H1 (cell line): ENCODE data around the gene TMEM255B. TPM values are rescaled to one million over a fixed set of nuclear protein-coding genes. Genes with fewer than 3 reads are reported as not detected.

Experiments used
- ATF3 ChIP-seq: IDR thresholded peaks from 2 replicates; pipeline ENCODE4 v1.6.1; 2011; ENCODE audit warnings: low read depth, mild to moderate bottlenecking, low read length; ENCODE audit not compliant: insufficient read depth
- polyA plus RNA-seq, 7 experiments: library from polyadenylated mRNA; depleted of rRNA in 3 of 7; stranded (reverse) in 5 of 7; unstranded in 2 of 7; fragments of >200 nt in 5 of 7; fragments of 200-250 nt in 2 of 7; gene quantifications; 1 replicate in 5 of 7; 2 replicates in 1 of 7; 4 replicates in 1 of 7; pipeline versions ENCODE4 v1.2.1 to v1.2.3, GENCODE V29; 2011 to 2013; ENCODE audit warnings: missing spikeins in 2 of 7, mixed read lengths in 2 of 7
- total RNA-seq: library from RNA; stranded (reverse); fragmentation: NEBNext Ultra II Directional; extraction: Animal tissue kit (Norgen Biotek cat#: 25700); gene quantifications from 2 replicates; pipeline ENCODE4 v1.2.1, GENCODE V29; 2021

The TMEM255B gene
- total and polyA plus RNA-seq, 2 of the 8 experiments (the other 6 are each of a cell fraction or from before 2014, with no cell fraction given), result 3.4 to 4.4 TPM

DNA sequence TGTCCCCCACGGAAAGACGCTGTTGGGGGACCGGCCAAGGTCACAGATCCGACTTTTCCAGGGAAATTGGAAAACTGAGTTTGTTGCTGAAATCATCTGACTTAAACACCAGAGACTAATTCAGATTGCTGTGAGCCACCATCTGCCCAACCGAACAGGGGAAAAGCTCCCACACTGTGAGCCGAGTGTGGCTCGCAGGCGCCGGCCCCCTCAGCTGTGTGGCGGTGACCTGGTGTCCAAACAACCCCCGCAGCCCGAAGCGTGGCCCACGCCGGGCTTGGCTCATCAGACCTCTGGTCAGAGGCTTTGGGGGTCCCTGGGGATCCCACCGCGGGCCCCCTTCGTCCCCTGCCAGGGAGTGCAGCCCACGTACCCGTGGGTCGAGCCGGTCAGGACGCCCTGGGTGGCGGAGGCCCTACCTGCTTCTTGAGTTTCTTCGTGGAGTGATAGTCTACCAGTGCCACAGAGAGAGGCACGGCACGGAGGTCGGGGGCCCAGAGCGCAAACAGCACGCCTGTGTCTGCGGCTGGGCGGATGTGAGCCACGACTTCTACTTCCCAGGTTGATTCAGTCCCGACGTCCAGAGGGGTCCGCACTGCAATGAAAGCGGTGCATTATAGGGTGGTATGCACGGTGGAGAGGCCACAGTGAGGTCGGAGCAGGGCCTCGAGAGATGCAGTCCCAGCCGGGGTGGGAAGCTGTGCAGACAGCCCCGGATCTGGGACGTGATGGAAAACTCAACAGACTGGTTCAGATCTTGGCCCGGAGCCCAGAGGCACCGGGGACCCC is 64.1 kb downstream of the TMEM255B start (continued):
- no peak for TF ChIP-seq ATF3
